B cell (primary cell): Measurements from ENCODE around the gene CUL1. TPM values are rescaled to one million over a fixed set of nuclear protein-coding genes. Genes with fewer than 3 reads are reported as not detected.

Experiments
- ATAC-seq: fragments of 200-7000 bp; cut with Tn5 transposase; one replicate; pipeline ENCODE4 v1.10.0; 2021; ENCODE audit warnings: low read depth, mild to moderate bottlenecking, moderate number of reproducible peaks, moderate library complexity
- CTCF ChIA-PET: fragments of 350-600 bp; sonication (Branson Sonifier 250); formaldehyde crosslinking; loops from one replicate; lab custom pipeline; 2021; ENCODE audit warnings: antibody characterized with exemption, inconsistent platforms; lab: Charles Lee
- POLR2A ChIA-PET: fragments of 350-600 bp; sonication (Branson Sonifier 250); formaldehyde crosslinking; loops from one replicate; lab custom pipeline; 2021; ENCODE audit warnings: antibody characterized with exemption; lab: Charles Lee
- DNase-seq: peaks from one replicate; pipeline ENCODE4 v3.0.0; 2013
- H2AFZ ChIP-seq: 2 replicates; pipeline ENCODE4 v1.6.1; 2012; ENCODE audit warnings: mild to moderate bottlenecking, low read depth, low read length; ENCODE audit not compliant: insufficient read depth, poor library complexity, severe bottlenecking
- H3K27ac ChIP-seq, 2 donors: 1 replicate in 1 of 2; 2 replicates in 1 of 2; pipeline ENCODE4 v1.5.1; 2012 to 2013; ENCODE audit warnings: low read length in 2 of 2, mild to moderate bottlenecking in 2 of 2, moderate library complexity in 1 of 2
- H3K27me3 ChIP-seq, 4 experiments: fragments of 200-600 bp in 1 of 4; sonication (generic) in 1 of 4; replicated peaks in 1 of 4; 1 replicate in 2 of 4; 2 replicates in 2 of 4; pipeline versions ENCODE4 v1.6.1 to v1.7.0; 2013 to 2016; ENCODE audit warnings: low read length in 3 of 4, mild to moderate bottlenecking in 2 of 4, mixed read lengths in 1 of 4, moderate library complexity in 1 of 4; ENCODE audit not compliant: insufficient read depth in 4 of 4, control insufficient read depth in 3 of 4; ENCODE audit errors: control extremely low read depth in 1 of 4
- H3K36me3 ChIP-seq, 2 experiments: replicated peaks in 1 of 2; 1 replicate in 1 of 2; 2 replicates in 1 of 2; pipeline versions ENCODE4 v1.6.1 to v1.7.1; 2013; ENCODE audit warnings: low read length in 1 of 2; ENCODE audit not compliant: insufficient read depth in 2 of 2, control insufficient read depth in 1 of 2; ENCODE audit errors: control extremely low read depth in 1 of 2, extremely low read depth in 1 of 2
- H3K4me1 ChIP-seq, 2 donors: fragments of 200-600 bp in 1 of 2; sonication (generic) in 1 of 2; 1 replicate in 1 of 2; 2 replicates in 1 of 2; pipeline versions ENCODE4 v1.5.1 to v1.6.1; 2013 to 2017; ENCODE audit warnings: low read length in 2 of 2; ENCODE audit not compliant: control insufficient read depth in 2 of 2, insufficient read depth in 2 of 2
- H3K4me2 ChIP-seq: replicated peaks from 2 replicates; pipeline ENCODE3; 2012; ENCODE audit warnings: mild to moderate bottlenecking, low read depth, low read length; ENCODE audit not compliant: poor library complexity, severe bottlenecking
- H3K4me3 ChIP-seq, 5 experiments: fragments of 200-600 bp in 1 of 5; sonication (generic) in 1 of 5; 1 replicate in 3 of 5; 2 replicates in 2 of 5; pipeline versions ENCODE4 v1.5.1 to v1.7.0; 2011 to 2016; ENCODE audit warnings: low read length in 4 of 5, mild to moderate bottlenecking in 4 of 5, low read depth in 2 of 5, control low read depth in 1 of 5, moderate library complexity in 1 of 5; ENCODE audit not compliant: insufficient read depth in 1 of 5; ENCODE audit errors: control extremely low read depth in 1 of 5, extremely low read depth in 1 of 5
- H3K79me2 ChIP-seq: fragments of 200-600 bp; sonication (generic); one replicate; pipeline ENCODE4 v1.6.0; 2016; ENCODE audit warnings: low read length; ENCODE audit not compliant: control insufficient read depth, insufficient read depth
- H3K9ac ChIP-seq: fragments of 200-600 bp; sonication (generic); 2 replicates; pipeline ENCODE4 v1.6.1; 2017; ENCODE audit warnings: mild to moderate bottlenecking, low read length, moderate library complexity
- H3K9me3 ChIP-seq, 3 donors: one replicate each; pipeline versions ENCODE4 v1.6.1 to v1.7.1; 2013; ENCODE audit warnings: low read length in 2 of 3; ENCODE audit not compliant: control insufficient read depth in 2 of 3, insufficient read depth in 1 of 3; ENCODE audit errors: control extremely low read depth in 1 of 3
- H4K20me1 ChIP-seq: 2 replicates; pipeline ENCODE4 v1.6.0; 2012; ENCODE audit warnings: mild to moderate bottlenecking, low read length; ENCODE audit not compliant: insufficient read depth, control insufficient read depth, poor library complexity, severe bottlenecking
- H3K27ac Mint-ChIP-seq: one replicate; pipeline ENCODE4 v1.8.0; 2021; ENCODE audit warnings: mixed read lengths
- H3K27me3 Mint-ChIP-seq: one replicate; pipeline ENCODE4 v1.8.0; 2021; ENCODE audit warnings: mixed read lengths
- H3K4me1 Mint-ChIP-seq: one replicate; pipeline ENCODE4 v1.8.0; 2021; ENCODE audit warnings: mixed read lengths
- H3K4me3 Mint-ChIP-seq: one replicate; pipeline ENCODE4 v1.8.0; 2021; ENCODE audit warnings: mixed read lengths
- H3K9me3 Mint-ChIP-seq: one replicate; pipeline ENCODE4 v1.8.0; 2022; ENCODE audit warnings: mixed read lengths; ENCODE audit not compliant: insufficient read depth
- CTCF ChIP-seq: fragments of 200-600 bp; IDR thresholded peaks from one replicate; pipeline ENCODE4 v1.8.0; 2022; ENCODE audit warnings: antibody characterized with exemption, mild to moderate bottlenecking
- EZH2 ChIP-seq: IDR thresholded peaks from 2 replicates; pipeline ENCODE4 v1.6.1; 2012; ENCODE audit warnings: borderline replicate concordance, low read depth, mild to moderate bottlenecking, moderate library complexity, low read length; ENCODE audit not compliant: insufficient read depth, poor library complexity, severe bottlenecking
- WGBS: methylation state at CpG from one replicate; pipeline ENCODE4 v1.1.5; 2013; ENCODE audit warnings: missing lambda C conversion rate; ENCODE audit not compliant: insufficient coverage; 5-methylcytosine and 5-hydroxymethylcytosine counted together
- intact Hi-C: fragments of 100-400 bp; cut with micrococcal nuclease; formaldehyde crosslinking; loops from one replicate; pipeline ENCODE4 v1.10.0; 2022
- polyA plus RNA-seq: library from polyadenylated mRNA; depleted of rRNA; stranded (reverse); fragments of >200 nt; gene quantifications from 2 replicates; pipeline ENCODE4 v1.2.3, GENCODE V29; 2012
- total RNA-seq, 2 donors: library from RNA; stranded (reverse); fragments of 120-200 nt in 1 of 2; gene quantifications; 1 replicate in 1 of 2; 2 replicates in 1 of 2; pipeline versions ENCODE4 v1.2.3 to v1.2.4, GENCODE V29; 2013 to 2022

The CUL1 gene
- total and polyA plus RNA-seq, 2 donors (not counting 1 experiment from before 2014, with no cell fraction given): 26.9 to 51.1 TPM

GRCh38 chr7:148721390-148721789, 22.7 kb downstream of the CUL1 start:
- Histone ChIP-seq H4K20me1 (peaks cover 100% of the 10 kb centered on the region), H3K4me1 (peaks cover 18 to 39% of the 10 kb centered on the region in 2 donors), H3K4me3 (no peak overlapping the region)

More at GRCh38 chr7:148721390-148721789, 22.7 kb downstream of the CUL1 start:
- H3K9me3 ChIP-seq: no peaks in the 10 kb centered on the region
- H3K27ac ChIP-seq: no peak overlapping the region
- WGBS: no CpG with 5 or more reads among the region's 3 CpGs
- H3K36me3 ChIP-seq: peaks cover 0 to 8% of the 10 kb centered on the region in 2 experiments
- Mint-ChIP-seq H3K4me3 (no peak overlapping the region), H3K27me3 (no peaks in the 10 kb centered on the region), H3K27ac (no peak overlapping the region), H3K9me3 (no peaks in the 10 kb centered on the region), H3K4me1 (peaks cover 78% of the 10 kb centered on the region)
- no peak overlapping the region for H2AFZ ChIP-seq
- no peak for TF ChIP-seq EZH2
- TF ChIP-seq CTCF: no peak
- no peak for DNase-seq
- CTCF ChIA-PET: interaction anchor here (0.7 to 1.2 kb wide), 2 partner anchors 12 to 284 kb away, joined by 3 read pairs; no protein-coding TSS in a partner anchor
- no peak overlapping the region for H3K4me2 ChIP-seq
- no peak for ATAC-seq
- H3K79me2 ChIP-seq: peaks cover 100% of the 10 kb centered on the region
- no peaks in the 10 kb centered on the region for H3K27me3 ChIP-seq
- POLR2A ChIA-PET: no interaction called here
- intact Hi-C loops: no loop called here
- no peak overlapping the region for H3K9ac ChIP-seq
